HCT116 (cell line): ENCODE results near the gene ZDHHC4.
"Not testable (repeated sequence)": the region's sequence is repeated elsewhere in the genome, so short reads cannot be mapped to it uniquely, and the experiment has no call there.

Source experiments
- EGR1 ChIP-seq: IDR thresholded peaks from 2 replicates; pipeline ENCODE4 v1.6.1; 2012; ENCODE audit warnings: low read depth
- EZH2 ChIP-seq: fragments of 200-600 bp; sonication (generic); IDR thresholded peaks from 2 replicates; pipeline ENCODE4 v1.6.1; 2017; ENCODE audit warnings: antibody characterized with exemption, mixed run types
- EZH2phosphoT487 ChIP-seq: fragments of 200-600 bp; IDR thresholded peaks from 2 replicates; pipeline ENCODE4 v1.6.1; 2018; ENCODE audit warnings: antibody characterized with exemption, borderline replicate concordance
- JUND ChIP-seq: IDR thresholded peaks from 2 replicates; pipeline ENCODE4 v1.6.1; 2012
- POLR2A ChIP-seq: IDR thresholded peaks from 2 replicates; pipeline ENCODE4 v1.7.0; 2011; ENCODE audit warnings: borderline replicate concordance; ENCODE audit not compliant: insufficient read depth, insufficient read length; ENCODE audit errors: extremely low read depth
- POLR2AphosphoS5 ChIP-seq: IDR thresholded peaks from 2 replicates; pipeline ENCODE4 v1.6.1; 2011; ENCODE audit warnings: mild to moderate bottlenecking, low read depth, low read length, moderate library complexity
- ZNF274 ChIP-seq: fragments of 200-500 bp; sonication (Bioruptor generic); IDR thresholded peaks from 2 replicates; pipeline ENCODE4 v1.6.1; 2014; ENCODE audit warnings: mild to moderate bottlenecking, low read depth, low read length, inconsistent platforms
- TF ChIP-seq, protein P1 (sequence below), 3 experiments: fragments of 200-600 bp in 1 of 3; sonication (generic) in 1 of 3; IDR thresholded peaks in 2 of 3; conservative IDR thresholded peaks in 1 of 3; 2 replicates each; pipeline ENCODE4 v1.5.1; 2012 to 2017; ENCODE audit warnings: low read depth in 2 of 3, low read length in 2 of 3, antibody characterized with exemption in 1 of 3, borderline replicate concordance in 1 of 3, control low read depth in 1 of 3, mild to moderate bottlenecking in 1 of 3, mixed read lengths in 1 of 3, mixed run types in 1 of 3, moderate library complexity in 1 of 3; ENCODE audit not compliant: insufficient read depth in 1 of 3

DNA sequence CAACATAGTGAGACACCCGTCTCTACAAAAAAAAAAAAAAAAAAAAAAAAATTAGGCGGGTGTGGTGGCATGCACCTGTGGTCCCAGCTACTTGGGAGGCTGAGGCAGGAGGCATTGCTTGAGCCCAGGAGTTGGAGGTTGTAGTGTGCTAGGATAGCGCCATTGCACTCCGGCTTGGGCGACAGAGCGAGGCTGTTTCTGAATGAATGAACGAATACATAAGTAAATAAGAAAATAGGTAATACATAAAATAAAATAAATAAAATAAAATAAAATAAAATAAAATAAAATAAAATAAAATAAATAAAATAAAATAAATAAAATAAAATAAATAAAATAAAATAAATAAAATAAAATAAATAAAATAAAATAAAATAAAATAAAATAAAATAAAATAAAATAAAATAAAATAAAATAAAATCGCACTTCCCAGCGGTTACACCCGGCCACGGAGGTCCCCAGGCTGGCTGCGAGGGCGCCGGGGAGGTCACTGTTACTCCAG is 336 bp upstream of the ZDHHC4 start:
- TF ChIP-seq, protein P1, sequence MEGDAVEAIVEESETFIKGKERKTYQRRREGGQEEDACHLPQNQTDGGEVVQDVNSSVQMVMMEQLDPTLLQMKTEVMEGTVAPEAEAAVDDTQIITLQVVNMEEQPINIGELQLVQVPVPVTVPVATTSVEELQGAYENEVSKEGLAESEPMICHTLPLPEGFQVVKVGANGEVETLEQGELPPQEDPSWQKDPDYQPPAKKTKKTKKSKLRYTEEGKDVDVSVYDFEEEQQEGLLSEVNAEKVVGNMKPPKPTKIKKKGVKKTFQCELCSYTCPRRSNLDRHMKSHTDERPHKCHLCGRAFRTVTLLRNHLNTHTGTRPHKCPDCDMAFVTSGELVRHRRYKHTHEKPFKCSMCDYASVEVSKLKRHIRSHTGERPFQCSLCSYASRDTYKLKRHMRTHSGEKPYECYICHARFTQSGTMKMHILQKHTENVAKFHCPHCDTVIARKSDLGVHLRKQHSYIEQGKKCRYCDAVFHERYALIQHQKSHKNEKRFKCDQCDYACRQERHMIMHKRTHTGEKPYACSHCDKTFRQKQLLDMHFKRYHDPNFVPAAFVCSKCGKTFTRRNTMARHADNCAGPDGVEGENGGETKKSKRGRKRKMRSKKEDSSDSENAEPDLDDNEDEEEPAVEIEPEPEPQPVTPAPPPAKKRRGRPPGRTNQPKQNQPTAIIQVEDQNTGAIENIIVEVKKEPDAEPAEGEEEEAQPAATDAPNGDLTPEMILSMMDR (IDR thresholded peaks at IDR 0.05 in 2 of 3, conservative IDR thresholded peaks at IDR 0.05 in 1 of 3; ENCODE audit: borderline replicate concordance in 1 of 3, insufficient read depth in 1 of 3, low read depth in 2 of 3, low read length in 2 of 3) = not testable (repeated sequence)
- TF ChIP-seq EZH2phosphoT487, POLR2AphosphoS5, EZH2, EGR1, POLR2A, JUND, ZNF274: not testable (repeated sequence)
